GM12892 (cell line): ENCODE data around the gene CLDN2.

ENCODE experiments used
- DNase-seq: peaks from one replicate; pipeline ENCODE4 v3.0.0; 2011; ENCODE audit not compliant: insufficient read length
- FAIRE-seq: peaks from 2 replicates; lab custom pipeline; 2011; peaks lifted over from hg19 to GRCh38; lab: Jason Lieb, UNC
- POLR2A ChIP-seq: IDR thresholded peaks from 2 replicates; pipeline ENCODE4 v1.6.1; 2011; ENCODE audit warnings: low read depth, low read length, control low read depth
- POLR2AphosphoS5 ChIP-seq: IDR thresholded peaks from 2 replicates; pipeline ENCODE4 v1.6.1; 2011; ENCODE audit warnings: low read depth, low read length, control low read depth
- TAF1 ChIP-seq: IDR thresholded peaks from 2 replicates; pipeline ENCODE4 v1.6.1; 2011; ENCODE audit warnings: low read depth, mild to moderate bottlenecking, control low read depth, low read length, borderline replicate concordance

CLDN2 gene

GRCh38 chrX:106928227-106928626 is 8.0 kb downstream of the CLDN2 start:
- FAIRE-seq (no peak), DNase-seq (no peak)
- no peak for TF ChIP-seq POLR2A
- TF ChIP-seq POLR2AphosphoS5 = no peak
- no peak for TF ChIP-seq TAF1

GRCh38 chrX:106931831-106932491 is 11.8 kb downstream of the CLDN2 start:
- FAIRE-seq = no peak
- no peak for DNase-seq
- TF ChIP-seq TAF1 (no peak), POLR2AphosphoS5 (no peak), POLR2A (no peak)

- TF ChIP-seq POLR2A = no peak
- TF ChIP-seq TAF1 = no peak
- no peak for TF ChIP-seq POLR2AphosphoS5
- DNase-seq = no peak
- no peak for FAIRE-seq
These were observed 12.3 kb downstream of the CLDN2 start for GRCh38 chrX:106932492-106932923.

GRCh38 chrX:106932960-106933537 is 12.8 kb downstream of the CLDN2 start:
- no peak for FAIRE-seq
- DNase-seq = no peak
- no peak for TF ChIP-seq POLR2A
- TF ChIP-seq TAF1 = no peak
- TF ChIP-seq POLR2AphosphoS5 = no peak

GRCh38 chrX:106933538-106933961 is 13.3 kb downstream of the CLDN2 start:
- DNase-seq (no peak), FAIRE-seq (no peak)

GRCh38 chrX:106935175-106935574 is 15.0 kb downstream of the CLDN2 start:
- DNase-seq (no peak), FAIRE-seq (no peak)
- TF ChIP-seq TAF1 (no peak), POLR2A (no peak), POLR2AphosphoS5 (no peak)

More at GRCh38 chrX:106933538-106933961, 13.3 kb downstream of the CLDN2 start:
- no peak for TF ChIP-seq POLR2A
- no peak for TF ChIP-seq TAF1
- no peak for TF ChIP-seq POLR2AphosphoS5

- DNase-seq = no peak
- no peak for TF ChIP-seq POLR2AphosphoS5
- no peak for FAIRE-seq
These were observed 16.0 kb downstream of the CLDN2 start for GRCh38 chrX:106936246-106936645.

GRCh38 chrX:106939566-106939965 is 19.4 kb downstream of the CLDN2 start:
- no peak for DNase-seq
- FAIRE-seq = no peak
- no peak for TF ChIP-seq TAF1
- TF ChIP-seq POLR2A = no peak
- TF ChIP-seq POLR2AphosphoS5 = no peak

GRCh38 chrX:106940068-106940467 is 19.9 kb downstream of the CLDN2 start:
- TF ChIP-seq TAF1 = no peak
- no peak for TF ChIP-seq POLR2AphosphoS5
- TF ChIP-seq POLR2A = no peak
- no peak for FAIRE-seq
- DNase-seq = no peak

- FAIRE-seq (no peak), DNase-seq (no peak)
- no peak for TF ChIP-seq POLR2A
- TF ChIP-seq POLR2AphosphoS5 = no peak
- TF ChIP-seq TAF1 = no peak
These were observed 26.3 kb downstream of the CLDN2 start for GRCh38 chrX:106946464-106946863.

GRCh38 chrX:106948641-106949040 is 28.4 kb downstream of the CLDN2 start:
- FAIRE-seq (no peak), DNase-seq (no peak)
- TF ChIP-seq TAF1 = no peak
- TF ChIP-seq POLR2AphosphoS5 = no peak
- no peak for TF ChIP-seq POLR2A

- no peak for DNase-seq
- TF ChIP-seq POLR2A (no peak), TAF1 (no peak), POLR2AphosphoS5 (no peak)
- FAIRE-seq = no peak
These were observed 29.2 kb downstream of the CLDN2 start for GRCh38 chrX:106949366-106949765.
